ENCODE measurements around the gene GUCA2A.
A peak's percentile ranks its signal among the peaks of the same experiment; 100 is the strongest.

GUCA2A gene

GRCh38 chr1:42201986-42202385 lies 37.4 kb upstream of the GUCA2A start:
- H3K27ac ChIP-seq (ENCODE audit: extremely low read depth, low read depth, low read length) = no peak overlapping the region
- H3K36me3 ChIP-seq (ENCODE audit: control insufficient read depth in 2 of 2, insufficient read depth in 1 of 2, low read length in 2 of 2) = peaks cover 3 to 30% of the 10 kb centered on the region in 2 experiments; a peak in 2 of 3 replicates
- ChIA-PET CTCF (interaction anchor here (2.1 kb wide), 1 partner anchor 28 kb away, joined by 10 read pairs; no protein-coding TSS in a partner anchor), POLR2A (no interaction called here)
- no peak overlapping the region for H3K4me3 ChIP-seq (ENCODE audit: low read depth, low read length)
- H3K4me1 ChIP-seq (ENCODE audit: control insufficient read depth, insufficient read depth, low read length) = no peaks in the 10 kb centered on the region
- TF ChIP-seq ZNF138 (tag by site-specific recombination; IDR thresholded peaks at IDR 0.05; ENCODE audit: borderline replicate concordance) = no peak
- TF ChIP-seq SETDB1 (IDR thresholded peaks at IDR 0.05; ENCODE audit: insufficient read length, low read length) = peak; percentile 81
- no peaks in the 10 kb centered on the region for H3K9me3 ChIP-seq (ENCODE audit: control insufficient read depth, insufficient read depth, low read depth, low read length)

GRCh38 chr1:42198251-42198650 lies 33.7 kb upstream of the GUCA2A start:
- no peak for TF ChIP-seq ZBTB6 (tag by site-specific recombination; IDR thresholded peaks at IDR 0.05)
- no peak for TF ChIP-seq ZNF473 (tag by site-specific recombination; IDR thresholded peaks at IDR 0.05)
- TF ChIP-seq ZNF239 (tag by site-specific recombination; IDR thresholded peaks at IDR 0.05) = no peak
- no peak for TF ChIP-seq ZNF175 (tag by site-specific recombination; IDR thresholded peaks at IDR 0.05)
- TF ChIP-seq ZNF837 (tag by site-specific recombination; IDR thresholded peaks at IDR 0.05) = no peak
- no peak for TF ChIP-seq ZNF132 (tag by site-specific recombination; IDR thresholded peaks at IDR 0.05; ENCODE audit: borderline replicate concordance)
- no peak for TF ChIP-seq GLIS2 (tag by site-specific recombination; IDR thresholded peaks at IDR 0.05)
- no peak for TF ChIP-seq TRIM28 (IDR thresholded peaks at IDR 0.05; ENCODE audit: borderline replicate concordance, low read length)
- TF ChIP-seq ZNF623 (tag by site-specific recombination; IDR thresholded peaks at IDR 0.05) = no peak
- no peak for TF ChIP-seq ZNF202 (tag by site-specific recombination; IDR thresholded peaks at IDR 0.05; ENCODE audit: borderline replicate concordance)
- no peak for TF ChIP-seq IKZF3 (tag by site-specific recombination; IDR thresholded peaks at IDR 0.05)
- TF ChIP-seq ZNF660 (tag by site-specific recombination; IDR thresholded peaks at IDR 0.05) = no peak
- TF ChIP-seq ZNF510 (tag by site-specific recombination; IDR thresholded peaks at IDR 0.05; ENCODE audit: insufficient replicate concordance) = no peak
- TF ChIP-seq ZNF404 (tag by site-specific recombination; IDR thresholded peaks at IDR 0.05) = no peak
- peaks cover 3 to 61% of the 10 kb centered on the region in 2 experiments; a peak in 2 of 3 replicates for H3K36me3 ChIP-seq (ENCODE audit: control insufficient read depth in 2 of 2, insufficient read depth in 1 of 2, low read length in 2 of 2)
- ChIA-PET CTCF (no interaction called here), POLR2A (no interaction called here)
- H3K9me3 ChIP-seq (ENCODE audit: control insufficient read depth, insufficient read depth, low read depth, low read length) = no peaks in the 10 kb centered on the region
- H3K4me1 ChIP-seq (ENCODE audit: control insufficient read depth, insufficient read depth, low read length) = no peaks in the 10 kb centered on the region
- H3K27ac ChIP-seq (ENCODE audit: extremely low read depth, low read depth, low read length) = no peak overlapping the region
- H3K4me3 ChIP-seq (ENCODE audit: low read depth, low read length) = no peak overlapping the region

- ChIA-PET CTCF (interaction anchor here (2.4 kb wide), 1 partner anchor 22 kb away, joined by 7 read pairs; no protein-coding TSS in a partner anchor), POLR2A (no interaction called here)
- H3K4me1 ChIP-seq (ENCODE audit: control insufficient read depth, insufficient read depth, low read length) = no peaks in the 10 kb centered on the region
Measured at GRCh38 chr1:42195841-42196240, 31.3 kb upstream of the GUCA2A start.

More at GRCh38 chr1:42195841-42196240, 31.3 kb upstream of the GUCA2A start:
- no peaks in the 10 kb centered on the region for H3K9me3 ChIP-seq (ENCODE audit: control insufficient read depth, insufficient read depth, low read depth, low read length)
- TF ChIP-seq ZNF175 (tag by site-specific recombination; IDR thresholded peaks at IDR 0.05) = no peak
- no peak for TF ChIP-seq ZNF214 (tag by site-specific recombination; IDR thresholded peaks at IDR 0.05; ENCODE audit: borderline replicate concordance)
- no peak for TF ChIP-seq ZNF426 (tag by site-specific recombination; IDR thresholded peaks at IDR 0.05)
- no peak for TF ChIP-seq ZNF555 (tag by site-specific recombination; conservative IDR thresholded peaks at IDR 0.05)
- no peak for TF ChIP-seq ZNF530 (tag by site-specific recombination; IDR thresholded peaks at IDR 0.05; ENCODE audit: low read depth)
- no peak for TF ChIP-seq ZNF580 (tag by site-specific recombination; IDR thresholded peaks at IDR 0.05)
- TF ChIP-seq AEBP2 (tag by site-specific recombination; IDR thresholded peaks at IDR 0.05; ENCODE audit: borderline replicate concordance) = no peak
- TF ChIP-seq EGR2 (tag by site-specific recombination; IDR thresholded peaks at IDR 0.05; ENCODE audit: low read depth) = no peak
- no peak for TF ChIP-seq ZNF274 (IDR thresholded peaks at IDR 0.05; ENCODE audit: low read length)
- no peak for TF ChIP-seq ZNF274 (tag by site-specific recombination; IDR thresholded peaks at IDR 0.05; ENCODE audit: borderline replicate concordance)
- no peak for TF ChIP-seq ZNF16 (tag by site-specific recombination; IDR thresholded peaks at IDR 0.05; ENCODE audit: low read depth)
- no peak for TF ChIP-seq ZNF292 (tag by site-specific recombination; IDR thresholded peaks at IDR 0.05; ENCODE audit: borderline replicate concordance, low read depth)
- no peak for TF ChIP-seq ZSCAN30 (tag by site-specific recombination; IDR thresholded peaks at IDR 0.05)
- no peak for TF ChIP-seq ZBTB21 (tag by site-specific recombination; IDR thresholded peaks at IDR 0.05)
- no peak for TF ChIP-seq ZNF174 (tag by site-specific recombination; IDR thresholded peaks at IDR 0.05)
- TF ChIP-seq PRDM1 (tag by site-specific recombination; IDR thresholded peaks at IDR 0.05) = no peak
- H3K27ac ChIP-seq (ENCODE audit: extremely low read depth, low read depth, low read length) = no peak overlapping the region
- peaks cover 8 to 65% of the 10 kb centered on the region in 2 experiments; a peak in 2 of 3 replicates for H3K36me3 ChIP-seq (ENCODE audit: control insufficient read depth in 2 of 2, insufficient read depth in 1 of 2, low read length in 2 of 2)
- no peak overlapping the region for H3K4me3 ChIP-seq (ENCODE audit: low read depth, low read length)

All from HEK293 (cell line).